SIG-M5 treated with dmso at 0.1 percent for 504 hours (cell line): Measurements from ENCODE around the gene PMS2.
"Not testable (repeated sequence)": the region's sequence is repeated elsewhere in the genome, so short reads cannot be mapped to it uniquely, and the experiment has no call there.

Experiments
- DNase-seq: peaks from one replicate; lab custom pipeline; 2025; ENCODE audit not compliant: unreplicated experiment; lab: John Stamatoyannopoulos, UW

Gene PMS2

GRCh38 chr7:5924180-5924579 lies 84.7 kb downstream of the PMS2 start:
- DNase-seq = not testable (repeated sequence)
